Parathyroid adenoma (tissue), 2 donors: ENCODE results near the gene GPN3.
"Not testable (repeated sequence)": the region's sequence is repeated elsewhere in the genome, so short reads cannot be mapped to it uniquely, and the experiment has no call there.

Experiments used
- H2AFZ ChIP-seq: fragments of 300-600 bp; sonication (generic); one replicate; pipeline ENCODE4 v1.7.0; 2017; ENCODE audit warnings: antibody characterized with exemption, mild to moderate bottlenecking
- H3K27ac ChIP-seq: fragments of 300-600 bp; sonication (generic); one replicate; pipeline ENCODE4 v1.7.0; 2017
- H3K27me3 ChIP-seq: fragments of 300-600 bp; sonication (generic); one replicate; pipeline ENCODE4 v1.7.0; 2017; ENCODE audit warnings: low read length; ENCODE audit not compliant: control insufficient read depth, insufficient read depth
- H3K36me3 ChIP-seq: fragments of 300-600 bp; sonication (generic); one replicate; pipeline ENCODE4 v1.7.0; 2017; ENCODE audit warnings: low read length; ENCODE audit not compliant: control insufficient read depth, insufficient read depth
- H3K4me1 ChIP-seq: fragments of 300-600 bp; sonication (generic); one replicate; pipeline ENCODE4 v1.7.0; 2017; ENCODE audit warnings: control low read depth
- H3K4me2 ChIP-seq: fragments of 300-600 bp; sonication (generic); one replicate; pipeline ENCODE4 v1.7.0; 2017; ENCODE audit warnings: low read length
- H3K4me3 ChIP-seq: fragments of 300-600 bp; sonication (generic); one replicate; pipeline ENCODE4 v1.7.0; 2017; ENCODE audit warnings: low read depth, low read length
- H3K79me2 ChIP-seq: fragments of 300-600 bp; sonication (generic); one replicate; pipeline ENCODE4 v1.7.0; 2017; ENCODE audit warnings: control low read depth
- H3K9ac ChIP-seq: fragments of 300-600 bp; sonication (generic); one replicate; pipeline ENCODE4 v1.7.0; 2017; ENCODE audit warnings: mild to moderate bottlenecking
- H3K9me3 ChIP-seq: fragments of 300-600 bp; sonication (generic); one replicate; pipeline ENCODE4 v1.7.0; 2017; ENCODE audit warnings: low read length; ENCODE audit not compliant: control insufficient read depth
- TF ChIP-seq, protein P1 (sequence below): fragments of 300-600 bp; sonication (generic); IDR thresholded peaks from one replicate; pipeline ENCODE4 v1.7.0; 2017; ENCODE audit warnings: antibody characterized with exemption, mild to moderate bottlenecking
- donor health status: primary hyperparathyroidism.

GPN3 gene

GRCh38 chr12:110426406-110426805, 41.7 kb downstream of the GPN3 start:
- no peak overlapping the region for H3K27ac ChIP-seq
- H3K9ac ChIP-seq = no peak overlapping the region

DNA sequence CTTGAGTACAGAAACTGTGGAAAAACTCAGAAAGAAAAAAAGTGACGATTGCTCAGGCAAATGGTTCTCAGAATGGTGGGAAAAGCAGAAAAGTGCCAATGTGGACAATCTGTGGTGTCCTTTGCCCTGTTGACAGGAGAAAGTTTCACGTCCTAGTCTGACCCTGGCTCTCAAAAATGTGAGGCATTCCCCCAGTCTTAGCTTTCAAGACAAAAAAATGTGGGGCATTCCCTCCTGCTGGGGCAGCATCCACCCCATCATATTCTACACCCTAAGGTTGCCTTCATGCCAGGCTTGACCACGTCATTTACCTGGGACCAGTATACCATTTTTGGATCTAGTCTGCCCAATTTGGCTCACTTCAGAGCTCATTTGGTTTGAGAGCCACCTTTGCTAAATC, 43.8 kb downstream of the GPN3 start:
- no peaks in the 10 kb centered on the region for H3K4me1 ChIP-seq
- no peak overlapping the region for H2AFZ ChIP-seq
- no peaks in the 10 kb centered on the region for H3K79me2 ChIP-seq
- TF ChIP-seq, protein P1, sequence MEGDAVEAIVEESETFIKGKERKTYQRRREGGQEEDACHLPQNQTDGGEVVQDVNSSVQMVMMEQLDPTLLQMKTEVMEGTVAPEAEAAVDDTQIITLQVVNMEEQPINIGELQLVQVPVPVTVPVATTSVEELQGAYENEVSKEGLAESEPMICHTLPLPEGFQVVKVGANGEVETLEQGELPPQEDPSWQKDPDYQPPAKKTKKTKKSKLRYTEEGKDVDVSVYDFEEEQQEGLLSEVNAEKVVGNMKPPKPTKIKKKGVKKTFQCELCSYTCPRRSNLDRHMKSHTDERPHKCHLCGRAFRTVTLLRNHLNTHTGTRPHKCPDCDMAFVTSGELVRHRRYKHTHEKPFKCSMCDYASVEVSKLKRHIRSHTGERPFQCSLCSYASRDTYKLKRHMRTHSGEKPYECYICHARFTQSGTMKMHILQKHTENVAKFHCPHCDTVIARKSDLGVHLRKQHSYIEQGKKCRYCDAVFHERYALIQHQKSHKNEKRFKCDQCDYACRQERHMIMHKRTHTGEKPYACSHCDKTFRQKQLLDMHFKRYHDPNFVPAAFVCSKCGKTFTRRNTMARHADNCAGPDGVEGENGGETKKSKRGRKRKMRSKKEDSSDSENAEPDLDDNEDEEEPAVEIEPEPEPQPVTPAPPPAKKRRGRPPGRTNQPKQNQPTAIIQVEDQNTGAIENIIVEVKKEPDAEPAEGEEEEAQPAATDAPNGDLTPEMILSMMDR = no peak
- H3K27ac ChIP-seq = no peak overlapping the region
- no peaks in the 10 kb centered on the region for H3K27me3 ChIP-seq
- H3K4me2 ChIP-seq = no peak overlapping the region
- H3K9ac ChIP-seq = no peak overlapping the region
- no peaks in the 10 kb centered on the region for H3K36me3 ChIP-seq
- H3K9me3 ChIP-seq = no peaks in the 10 kb centered on the region
- H3K4me3 ChIP-seq = no peak overlapping the region

More at GRCh38 chr12:110426406-110426805, 41.7 kb downstream of the GPN3 start:
- no peaks in the 10 kb centered on the region for H3K36me3 ChIP-seq
- H3K27me3 ChIP-seq = no peaks in the 10 kb centered on the region
- H3K4me2 ChIP-seq = no peak overlapping the region
- TF ChIP-seq, protein P1 = no peak
- no peaks in the 10 kb centered on the region for H3K9me3 ChIP-seq
- no peaks in the 10 kb centered on the region for H3K79me2 ChIP-seq
- no peak overlapping the region for H2AFZ ChIP-seq
- H3K4me1 ChIP-seq = no peaks in the 10 kb centered on the region
- no peak overlapping the region for H3K4me3 ChIP-seq

DNA sequence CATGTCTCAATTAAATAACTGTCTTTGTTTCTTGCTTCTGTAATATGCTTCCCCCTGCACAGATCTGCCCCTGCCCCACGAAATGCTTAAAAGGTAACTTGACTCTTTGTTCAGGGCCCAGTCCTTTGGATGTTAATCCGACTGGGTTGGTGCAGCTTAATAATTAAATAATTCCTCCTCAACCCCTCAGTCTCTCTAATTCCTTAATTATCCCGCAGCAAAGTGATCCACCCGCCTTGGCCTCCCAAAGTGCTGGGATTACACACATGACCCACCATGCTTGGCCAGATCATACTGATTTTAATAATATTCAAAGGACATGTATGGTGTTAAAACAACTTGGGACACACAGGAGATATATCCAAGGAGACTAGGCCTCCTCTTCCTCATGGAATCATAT, 46.4 kb downstream of the GPN3 start:
- no peaks in the 10 kb centered on the region for H3K4me1 ChIP-seq
- H3K27ac ChIP-seq = no peak overlapping the region
- H3K4me2 ChIP-seq = no peak overlapping the region
- no peaks in the 10 kb centered on the region for H3K79me2 ChIP-seq
- TF ChIP-seq, protein P1 = no peak
- H3K9ac ChIP-seq = no peak overlapping the region
- H3K9me3 ChIP-seq = no peaks in the 10 kb centered on the region
- no peaks in the 10 kb centered on the region for H3K36me3 ChIP-seq
- H2AFZ ChIP-seq = no peak overlapping the region
- H3K4me3 ChIP-seq = no peak overlapping the region
- no peaks in the 10 kb centered on the region for H3K27me3 ChIP-seq

DNA sequence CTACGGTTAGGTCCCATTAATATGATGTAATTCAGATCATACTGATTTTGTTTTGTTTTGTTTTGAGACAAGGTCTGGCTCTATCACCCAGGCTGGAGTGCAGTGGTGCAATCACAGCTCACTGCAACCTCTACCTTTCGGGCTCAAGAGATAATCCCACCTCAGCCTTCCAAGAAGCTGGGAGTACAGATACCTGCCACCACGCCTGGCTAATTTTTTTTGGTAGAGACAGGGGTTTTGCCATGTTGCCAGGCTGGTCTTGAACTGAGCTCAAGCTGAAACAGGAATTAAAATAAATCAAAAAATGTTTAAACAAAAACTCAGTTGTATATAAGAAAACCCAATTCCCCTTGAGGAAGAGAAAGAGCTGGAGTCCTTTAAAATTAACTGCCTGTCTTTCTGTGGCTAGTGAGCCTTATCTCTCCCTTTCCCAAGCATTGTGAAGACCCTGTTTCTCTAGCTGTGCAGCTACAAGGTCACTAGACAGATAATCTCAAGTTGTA, 46.8 kb downstream of the GPN3 start:
- Histone ChIP-seq H3K4me1 (no peaks in the 10 kb centered on the region), H3K4me3 (no peak overlapping the region), H3K4me2 (no peak overlapping the region), H2AFZ (no peak overlapping the region), H3K79me2 (no peaks in the 10 kb centered on the region), H3K27me3 (no peaks in the 10 kb centered on the region), H3K36me3 (no peaks in the 10 kb centered on the region), H3K9me3 (no peaks in the 10 kb centered on the region), H3K27ac (no peak overlapping the region), H3K9ac (no peak overlapping the region)
- TF ChIP-seq, protein P1 = no peak

DNA sequence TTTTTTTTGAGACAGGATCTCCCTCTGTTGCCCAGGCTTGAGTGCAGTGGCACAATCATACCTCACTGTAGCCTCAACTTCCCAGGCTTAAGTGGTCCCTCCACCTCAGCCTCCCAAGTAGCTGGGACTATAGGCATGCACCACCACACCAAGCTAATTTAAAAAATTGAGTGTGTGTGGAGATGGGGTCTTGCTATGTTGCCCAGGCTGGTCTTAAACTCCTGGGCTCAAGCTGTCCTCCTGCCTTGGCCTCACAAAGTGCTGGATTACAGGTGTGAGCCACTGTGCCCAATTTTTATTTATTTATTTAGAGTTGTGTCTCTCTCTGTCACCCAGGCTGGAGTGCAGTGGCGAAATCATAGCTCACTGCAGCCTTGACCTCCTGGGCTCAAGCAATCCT, 47.4 kb downstream of the GPN3 start:
- not testable (repeated sequence) for H3K4me2 ChIP-seq

DNA sequence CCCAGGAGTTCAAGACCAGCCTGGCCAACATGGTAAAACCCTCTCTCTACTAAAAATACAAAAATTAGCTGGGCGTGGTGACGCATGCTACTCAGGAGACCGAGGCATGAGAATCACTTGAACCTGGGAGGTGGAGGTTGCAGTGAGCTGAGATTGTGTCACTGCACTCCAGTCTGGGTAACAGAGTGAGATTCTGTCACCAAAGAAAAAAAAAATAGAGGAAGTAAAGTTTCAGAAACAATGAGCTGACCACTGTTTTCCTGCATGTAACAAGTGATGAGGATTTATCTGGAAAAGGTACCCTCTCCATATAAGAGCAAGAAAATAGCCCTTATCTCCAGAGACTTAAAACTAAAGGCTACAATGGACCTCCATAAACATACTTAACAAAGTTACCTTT, 50.9 kb downstream of the GPN3 start:
- not testable (repeated sequence) for H3K36me3 ChIP-seq, H3K79me2 ChIP-seq, H3K27me3 ChIP-seq, H3K27ac ChIP-seq, H3K9ac ChIP-seq, H3K9me3 ChIP-seq, H3K4me1 ChIP-seq, H2AFZ ChIP-seq, H3K4me2 ChIP-seq, H3K4me3 ChIP-seq

More for the DNA sequence above, 47.4 kb downstream of the GPN3 start:
- H3K27me3 ChIP-seq, H3K79me2 ChIP-seq, H3K9ac ChIP-seq, H3K4me1 ChIP-seq, H3K36me3 ChIP-seq, H3K4me3 ChIP-seq, H3K27ac ChIP-seq, H3K9me3 ChIP-seq, H2AFZ ChIP-seq: not testable (repeated sequence)

DNA sequence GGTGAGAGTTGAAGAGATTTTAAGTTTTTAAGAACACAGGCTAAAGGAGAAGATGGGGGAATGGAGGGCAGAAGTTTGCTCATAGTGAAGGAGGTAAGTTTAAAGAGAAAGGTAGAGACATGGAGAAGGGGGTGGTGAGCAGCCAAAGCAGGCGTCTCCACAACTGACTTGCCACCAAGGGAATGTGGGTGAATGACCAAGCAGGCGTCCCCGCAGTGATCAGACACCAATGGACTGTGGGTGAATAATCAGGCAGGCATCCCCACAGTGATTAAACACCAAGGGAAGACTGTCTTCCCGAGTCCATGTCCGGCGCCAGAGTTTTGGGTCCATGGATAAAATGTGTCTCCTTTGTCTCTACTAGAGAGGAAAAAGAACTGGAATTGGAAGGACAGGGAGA, 58.0 kb downstream of the GPN3 start:
- not testable (repeated sequence) for H3K9ac ChIP-seq, H3K27ac ChIP-seq, H3K4me1 ChIP-seq, H3K27me3 ChIP-seq, H3K9me3 ChIP-seq, H2AFZ ChIP-seq, H3K36me3 ChIP-seq, H3K4me3 ChIP-seq, H3K79me2 ChIP-seq, H3K4me2 ChIP-seq

DNA sequence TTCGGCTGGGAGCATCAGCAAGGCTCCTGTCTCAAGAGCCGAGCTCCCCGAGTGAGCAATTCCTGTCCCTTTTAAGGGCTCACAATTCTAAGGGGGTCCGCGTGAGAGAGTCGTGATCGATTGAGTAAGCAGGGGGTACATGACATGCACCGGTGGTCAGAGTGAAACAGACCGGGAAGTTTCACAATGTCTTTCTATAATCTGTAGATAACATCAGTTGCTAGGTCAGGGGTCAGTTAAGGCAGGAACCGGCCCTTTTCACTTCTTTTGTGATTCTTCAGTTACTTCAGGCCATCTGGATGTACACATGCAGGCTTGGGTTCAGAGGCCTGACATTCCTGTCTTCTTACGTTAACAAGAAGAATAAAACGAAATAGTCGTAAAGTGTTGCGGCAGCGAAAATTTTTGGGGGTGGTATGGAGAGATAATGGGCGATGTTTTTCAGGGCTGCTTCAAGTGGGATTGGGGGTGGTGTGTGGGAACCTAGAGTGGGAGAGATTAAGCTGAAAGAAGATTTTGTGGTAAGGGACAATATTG, 62.9 kb downstream of the GPN3 start:
- not testable (repeated sequence) for H3K9me3 ChIP-seq

More for the DNA sequence above, 62.9 kb downstream of the GPN3 start:
- not testable (repeated sequence) for H3K4me2 ChIP-seq, H3K27ac ChIP-seq, H3K79me2 ChIP-seq, H3K27me3 ChIP-seq, H3K4me3 ChIP-seq, H3K4me1 ChIP-seq, H2AFZ ChIP-seq, H3K9ac ChIP-seq, H3K36me3 ChIP-seq
